CD4-positive, CD25-positive, alpha-beta regulatory T cell (primary cell): ENCODE measurements around the gene CHD1L. TPM values are rescaled to one million over a fixed set of nuclear protein-coding genes. Genes with fewer than 3 reads are reported as not detected.
A peak's percentile ranks its signal among the peaks of the same experiment; 100 is the strongest.
"Not testable (repeated sequence)": the region's sequence is repeated elsewhere in the genome, so short reads cannot be mapped to it uniquely, and the experiment has no call there.

Source experiments
- ATAC-seq, 2 donors: fragments of 150-1000 bp; cut with Tn5 transposase; one replicate each; pipeline ENCODE4 v1.10.0; 2021; ENCODE audit warnings: low read depth in 2 of 2, moderate number of reproducible peaks in 2 of 2, moderate library complexity in 1 of 2
- DNase-seq, 3 donors: peaks; one replicate each; pipeline versions ENCODE4 v3.0.0 to v3.0.0-alpha.2; 2012 to 2022; ENCODE audit warnings: mixed read lengths in 1 of 3
- H3K27ac ChIP-seq: one replicate; pipeline ENCODE4 v1.7.0; 2013; ENCODE audit warnings: mild to moderate bottlenecking, low read length; ENCODE audit not compliant: insufficient read depth, poor library complexity, severe bottlenecking
- H3K27me3 ChIP-seq: one replicate; pipeline ENCODE4 v1.7.0; 2013; ENCODE audit warnings: low read length; ENCODE audit not compliant: control insufficient read depth, insufficient read depth
- H3K36me3 ChIP-seq: one replicate; pipeline ENCODE4 v1.7.0; 2013; ENCODE audit warnings: mild to moderate bottlenecking, low read length, moderate library complexity; ENCODE audit not compliant: control insufficient read depth, insufficient read depth
- H3K4me1 ChIP-seq: 2 replicates; pipeline ENCODE4 v1.7.0; 2013; ENCODE audit warnings: mild to moderate bottlenecking, low read length; ENCODE audit not compliant: insufficient read depth, control insufficient read depth, poor library complexity, severe bottlenecking
- H3K4me3 ChIP-seq: one replicate; pipeline ENCODE4 v1.7.0; 2013; ENCODE audit warnings: low read depth, mild to moderate bottlenecking, low read length, moderate library complexity
- H3K9me3 ChIP-seq, 2 experiments: 1 replicate in 1 of 2; 2 replicates in 1 of 2; pipeline ENCODE4 v1.7.0; 2013; ENCODE audit warnings: low read length in 2 of 2, mild to moderate bottlenecking in 1 of 2, moderate library complexity in 1 of 2; ENCODE audit not compliant: control insufficient read depth in 2 of 2
- H3K27ac Mint-ChIP-seq, 3 donors: one replicate each; pipeline ENCODE4 v1.8.0; 2020 to 2022; ENCODE audit warnings: mild to moderate bottlenecking in 3 of 3, mixed read lengths in 3 of 3, moderate library complexity in 2 of 3
- H3K27me3 Mint-ChIP-seq: one replicate; pipeline ENCODE4 v1.8.0; 2022; ENCODE audit warnings: mild to moderate bottlenecking, mixed read lengths
- H3K36me3 Mint-ChIP-seq: one replicate; pipeline ENCODE4 v1.8.0; 2020; ENCODE audit warnings: mixed read lengths
- H3K4me1 Mint-ChIP-seq, 4 donors: one replicate each; pipeline ENCODE4 v1.8.0; 2020 to 2022; ENCODE audit warnings: mixed read lengths in 4 of 4, mild to moderate bottlenecking in 1 of 4
- H3K4me3 Mint-ChIP-seq, 4 donors: one replicate each; pipeline ENCODE4 v1.8.0; 2020 to 2022; ENCODE audit warnings: mild to moderate bottlenecking in 4 of 4, mixed read lengths in 4 of 4, moderate library complexity in 3 of 4
- H3K9me3 Mint-ChIP-seq, 7 donors: one replicate each; pipeline ENCODE4 v1.8.0; 2020 to 2022; ENCODE audit warnings: mixed read lengths in 7 of 7, mild to moderate bottlenecking in 3 of 7, moderate library complexity in 2 of 7
- polyA plus RNA-seq, 4 donors: library from polyadenylated mRNA; unstranded; fragments of 300-500 nt; fragmentation: Illumina TruSeq; gene quantifications; one replicate each; pipeline ENCODE4 v1.2.3, GENCODE V29; 2021
- total RNA-seq: library from RNA; stranded (reverse); gene quantifications from one replicate; pipeline ENCODE4 v1.2.3, GENCODE V29; 2022

CHD1L gene
- total and polyA plus RNA-seq, 5 donors from 2014 or later, result 11.9 to 25.3 (median 17.8) TPM

DNA sequence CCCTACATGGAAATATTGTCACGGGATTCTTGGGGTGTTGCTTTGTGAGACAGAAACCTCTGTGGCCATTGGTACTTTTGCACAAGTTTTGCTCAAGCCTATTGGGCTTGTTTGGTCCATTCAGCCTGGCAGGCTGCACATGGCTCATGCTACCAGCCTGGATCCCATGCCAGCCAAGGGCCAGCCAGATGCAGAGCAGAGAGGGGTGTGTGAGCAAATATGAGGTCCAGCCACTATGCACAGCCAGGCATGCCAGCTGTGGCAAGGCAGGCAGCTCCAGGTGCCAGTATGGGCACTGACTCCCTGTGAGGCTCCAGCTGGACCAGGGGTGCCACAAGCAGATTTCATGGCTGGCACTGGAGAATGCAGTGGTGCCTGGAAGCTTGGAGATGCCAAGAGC is 6.7 kb upstream of the CHD1L start:
- Histone ChIP-seq H3K9me3 (no peaks in the 10 kb centered on the region), H3K4me1 (no peaks in the 10 kb centered on the region), H3K27ac (no peak overlapping the region), H3K36me3 (no peaks in the 10 kb centered on the region), H3K4me3 (no peak overlapping the region), H3K27me3 (no peaks in the 10 kb centered on the region)
- Mint-ChIP-seq H3K9me3 (no peaks in the 10 kb centered on the region), H3K4me1 (no peaks in the 10 kb centered on the region), H3K36me3 (no peaks in the 10 kb centered on the region), H3K27ac (no peak overlapping the region), H3K4me3 (no peak overlapping the region), H3K27me3 (no peaks in the 10 kb centered on the region)
- DNase-seq, result no peak
- ATAC-seq, result no peak

DNA sequence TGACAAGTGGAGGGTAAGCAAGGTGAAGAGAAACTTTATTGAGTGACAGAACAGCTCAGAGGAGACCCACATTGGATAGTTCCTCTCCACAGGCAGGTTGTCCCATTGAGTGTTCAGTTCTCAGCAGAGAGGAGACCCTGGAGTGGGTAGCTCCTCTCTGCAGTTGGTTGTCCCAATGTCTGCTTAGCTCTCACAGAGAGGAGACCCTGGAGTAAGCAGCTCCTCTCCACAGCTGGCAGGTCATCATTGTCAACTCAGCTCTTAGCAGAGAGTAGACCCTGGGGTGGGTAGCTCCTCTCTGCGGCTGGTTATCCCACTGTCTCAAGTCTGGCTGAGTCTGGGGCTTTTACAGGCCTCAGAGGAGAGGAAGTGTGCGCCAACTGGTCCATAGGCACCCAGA is 6.0 kb upstream of the CHD1L start:
- no peak overlapping the region for H3K4me3 ChIP-seq
- no peak overlapping the region for H3K27ac ChIP-seq
- DNase-seq (no peak), ATAC-seq (no peak)
- H3K36me3 Mint-ChIP-seq, result no peaks in the 10 kb centered on the region
- no peak overlapping the region for H3K4me3 Mint-ChIP-seq
- no peaks in the 10 kb centered on the region for H3K9me3 Mint-ChIP-seq
- H3K4me1 ChIP-seq, result no peaks in the 10 kb centered on the region
- no peak overlapping the region for H3K27ac Mint-ChIP-seq
- no peaks in the 10 kb centered on the region for H3K9me3 ChIP-seq
- no peaks in the 10 kb centered on the region for H3K27me3 Mint-ChIP-seq
- H3K4me1 Mint-ChIP-seq, result no peaks in the 10 kb centered on the region
- no peaks in the 10 kb centered on the region for H3K27me3 ChIP-seq
- H3K36me3 ChIP-seq, result no peaks in the 10 kb centered on the region

DNA sequence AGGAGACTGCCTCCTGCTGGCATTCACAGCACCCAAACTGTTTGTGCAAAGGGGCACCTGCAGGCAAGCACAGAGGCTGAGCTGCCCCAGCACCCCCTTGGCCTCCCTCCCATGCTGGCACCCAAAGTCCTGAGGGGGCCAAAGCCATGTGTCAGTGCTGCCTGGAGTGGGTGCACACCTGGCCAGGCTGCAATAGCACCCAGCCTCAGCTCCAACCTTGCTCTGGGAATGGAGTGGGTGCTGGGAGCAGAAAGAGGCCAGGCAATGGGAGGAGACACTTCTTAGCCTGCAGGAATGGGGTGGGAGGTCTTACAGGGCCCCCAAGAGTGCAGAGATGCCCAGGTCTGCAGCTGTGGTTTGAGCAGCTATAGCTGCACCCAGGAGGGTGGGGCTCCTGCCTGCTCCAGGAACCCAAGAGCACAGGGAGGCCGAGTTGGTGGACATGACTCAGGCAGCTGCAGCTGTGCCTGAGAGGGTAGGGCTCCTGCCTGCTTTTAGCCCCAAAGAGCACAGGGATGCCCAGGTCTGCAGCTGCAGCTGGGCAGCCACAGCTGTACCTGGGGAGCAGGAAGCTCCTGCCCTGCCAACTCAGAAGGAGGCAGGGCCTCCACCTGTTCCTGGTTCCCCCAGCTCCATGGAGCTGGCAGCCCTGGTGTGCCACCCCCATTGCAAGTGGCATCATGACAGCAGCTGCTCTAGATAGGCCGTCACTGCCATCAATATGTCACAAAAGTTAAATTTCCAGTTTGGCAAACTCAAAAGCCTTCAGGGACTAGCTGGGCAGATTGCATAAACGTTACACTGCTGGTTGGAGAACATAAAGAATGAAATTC is 5.3 kb upstream of the CHD1L start:
- H3K27me3 Mint-ChIP-seq, result no peaks in the 10 kb centered on the region
- H3K36me3 ChIP-seq, result no peaks in the 10 kb centered on the region
- H3K4me1 ChIP-seq, result peaks cover 2% of the 10 kb centered on the region
- no peaks in the 10 kb centered on the region for H3K27me3 ChIP-seq
- H3K27ac Mint-ChIP-seq, result no peak overlapping the region
- H3K36me3 Mint-ChIP-seq, result no peaks in the 10 kb centered on the region
- H3K9me3 Mint-ChIP-seq, result no peaks in the 10 kb centered on the region
- H3K4me3 ChIP-seq, result no peak overlapping the region
- peaks cover 0 to 3% (median 2%) of the 10 kb centered on the region in 4 donors for H3K4me1 Mint-ChIP-seq
- ATAC-seq (no peak), DNase-seq (no peak)
- no peak overlapping the region for H3K4me3 Mint-ChIP-seq
- H3K9me3 ChIP-seq, result no peaks in the 10 kb centered on the region
- no peak overlapping the region for H3K27ac ChIP-seq

DNA sequence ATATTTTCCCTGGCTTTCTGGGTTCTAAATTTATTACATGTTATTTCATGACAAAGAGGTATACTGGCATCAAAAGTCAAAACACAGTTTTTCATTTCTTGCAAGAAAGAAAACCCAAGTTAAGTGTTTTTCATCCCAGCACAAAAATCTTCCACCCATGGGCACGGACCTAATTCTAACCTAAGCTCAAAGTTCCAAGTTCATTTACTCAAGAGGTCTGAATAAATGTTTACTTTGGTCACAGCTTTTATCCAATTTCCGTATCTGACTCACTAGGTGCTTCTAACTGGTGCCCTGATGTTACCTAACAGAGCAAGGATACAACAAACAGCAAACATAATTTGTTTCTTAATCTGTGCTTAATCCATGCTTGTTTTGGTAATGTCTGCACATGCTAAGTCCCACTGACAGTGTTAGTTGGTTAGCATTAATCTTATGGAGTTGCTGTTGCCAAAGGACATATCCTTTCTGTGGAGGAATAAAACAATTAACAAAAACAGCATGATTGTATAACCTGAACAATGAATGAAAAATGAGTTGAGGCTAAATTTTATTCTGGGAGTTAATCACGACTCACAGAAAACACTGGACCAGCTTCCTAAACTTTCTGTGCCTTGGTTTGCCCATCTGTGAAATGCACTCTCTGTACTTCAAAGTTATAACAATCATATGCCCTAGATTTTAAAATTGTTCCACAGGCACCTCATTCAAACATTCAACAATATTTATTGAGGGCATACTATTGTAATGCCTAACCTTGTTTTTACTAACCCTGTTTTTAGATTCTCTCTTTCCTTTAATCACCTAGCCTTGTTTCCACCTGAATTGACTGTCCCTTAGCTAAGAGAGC is 4.2 kb upstream of the CHD1L start:
- Histone ChIP-seq H3K27me3 (no peaks in the 10 kb centered on the region), H3K9me3 (no peaks in the 10 kb centered on the region), H3K4me3 (no peak overlapping the region), H3K4me1 (peaks cover 6% of the 10 kb centered on the region), H3K27ac (no peak overlapping the region), H3K36me3 (no peaks in the 10 kb centered on the region)
- Mint-ChIP-seq H3K36me3 (no peaks in the 10 kb centered on the region), H3K9me3 (peaks cover 0 to under 1% (median 0%) of the 10 kb centered on the region in 7 donors), H3K4me1 (peaks cover 0 to 6% (median 3%) of the 10 kb centered on the region in 4 donors), H3K27me3 (no peaks in the 10 kb centered on the region), H3K4me3 (no peak overlapping the region), H3K27ac (no peak overlapping the region)
- no peak for DNase-seq
- no peak for ATAC-seq

DNA sequence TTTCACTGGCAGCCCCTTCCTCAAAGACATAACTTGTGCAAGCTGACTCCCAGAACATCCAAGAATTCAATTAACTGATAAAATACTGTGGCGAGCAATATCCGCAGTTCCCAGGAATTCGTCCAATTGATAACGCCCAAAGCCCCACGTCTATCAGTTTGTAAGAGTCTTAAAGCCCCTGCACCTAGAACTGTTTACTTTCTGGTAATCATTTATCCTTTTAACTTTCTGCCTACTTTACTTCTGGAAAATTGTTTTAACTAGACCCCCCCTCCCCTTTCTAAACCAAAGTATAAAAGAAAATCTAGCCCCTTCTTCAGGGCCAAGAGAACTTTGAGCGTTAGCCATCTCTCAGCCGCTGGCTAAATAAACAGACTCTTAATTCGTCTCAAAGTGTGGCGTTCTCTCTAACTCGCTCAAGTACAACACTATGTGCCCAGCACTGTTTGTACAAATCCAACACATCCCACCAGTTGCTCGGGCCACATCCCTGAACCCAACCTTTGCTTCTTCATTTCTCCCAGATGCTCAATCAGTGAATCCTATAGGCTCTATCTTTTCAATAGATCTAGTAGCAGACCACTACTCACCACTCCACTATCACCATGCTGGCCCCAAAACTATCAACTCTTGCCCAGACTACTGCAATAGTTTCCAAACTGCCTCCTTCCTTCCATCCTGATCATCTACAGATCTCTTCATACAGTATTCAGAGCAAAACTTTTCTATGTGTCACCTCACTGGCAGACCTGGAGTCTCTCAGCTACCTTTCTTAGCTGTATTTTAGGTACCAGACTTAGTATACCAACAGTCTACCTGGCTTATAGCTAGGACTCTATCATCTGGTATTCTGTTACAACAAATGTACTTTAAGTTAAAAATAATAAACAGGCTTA is 3.3 kb upstream of the CHD1L start:
- Histone ChIP-seq H3K9me3 (no peaks in the 10 kb centered on the region), H3K4me3 (no peak overlapping the region), H3K36me3 (no peaks in the 10 kb centered on the region), H3K27me3 (no peaks in the 10 kb centered on the region), H3K27ac (no peak overlapping the region), H3K4me1 (peaks cover 15% of the 10 kb centered on the region)
- Mint-ChIP-seq H3K36me3 (no peaks in the 10 kb centered on the region), H3K4me3 (peak overlapping the region in 1 of 4 donors; percentile 41), H3K27ac (no peak overlapping the region), H3K9me3 (peaks cover 0 to 1% (median 0%) of the 10 kb centered on the region in 7 donors), H3K27me3 (no peaks in the 10 kb centered on the region), H3K4me1 (peaks cover 7 to 15% (median 10%) of the 10 kb centered on the region in 4 donors)
- no peak for DNase-seq
- no peak for ATAC-seq

DNA sequence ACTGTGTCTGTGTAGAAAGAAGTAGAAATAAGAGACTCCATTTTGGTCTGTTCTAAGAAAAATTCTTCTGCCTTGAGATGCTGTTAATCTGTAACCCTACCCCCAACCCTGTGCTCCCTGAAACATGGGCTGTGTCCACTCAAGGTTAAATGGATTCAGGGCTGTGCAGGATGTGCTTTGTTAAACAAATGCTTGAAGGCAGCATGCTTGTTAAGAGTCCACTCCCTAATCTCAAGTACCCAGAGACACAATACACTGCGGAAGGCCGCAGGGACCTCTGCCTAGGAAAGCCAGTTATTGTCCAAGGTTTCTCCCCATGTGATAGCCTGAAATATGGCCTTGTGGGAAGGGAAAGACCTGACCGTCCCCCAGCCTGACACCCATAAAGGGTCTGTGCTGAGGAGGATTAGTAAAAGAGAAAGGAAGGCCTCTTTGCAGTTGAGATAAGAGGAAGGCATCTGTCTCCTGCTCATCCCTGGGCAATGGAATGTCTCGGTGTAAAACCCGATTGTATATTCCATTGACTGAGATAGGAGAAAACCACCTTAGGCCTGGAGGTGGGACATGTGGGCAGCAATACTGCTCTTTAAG is 2.3 kb upstream of the CHD1L start:
- H3K4me1 Mint-ChIP-seq, result peaks cover 8 to 22% (median 14%) of the 10 kb centered on the region in 4 donors
- peaks cover 16% of the 10 kb centered on the region for H3K4me1 ChIP-seq
- H3K27ac Mint-ChIP-seq, H3K4me3 ChIP-seq, H3K27ac ChIP-seq, H3K36me3 ChIP-seq, ATAC-seq, H3K27me3 Mint-ChIP-seq, H3K9me3 ChIP-seq, H3K27me3 ChIP-seq, DNase-seq, H3K36me3 Mint-ChIP-seq, H3K9me3 Mint-ChIP-seq: not testable (repeated sequence)
- H3K4me3 Mint-ChIP-seq, result peak overlapping the region in 1 of 4 donors; percentile 41

DNA sequence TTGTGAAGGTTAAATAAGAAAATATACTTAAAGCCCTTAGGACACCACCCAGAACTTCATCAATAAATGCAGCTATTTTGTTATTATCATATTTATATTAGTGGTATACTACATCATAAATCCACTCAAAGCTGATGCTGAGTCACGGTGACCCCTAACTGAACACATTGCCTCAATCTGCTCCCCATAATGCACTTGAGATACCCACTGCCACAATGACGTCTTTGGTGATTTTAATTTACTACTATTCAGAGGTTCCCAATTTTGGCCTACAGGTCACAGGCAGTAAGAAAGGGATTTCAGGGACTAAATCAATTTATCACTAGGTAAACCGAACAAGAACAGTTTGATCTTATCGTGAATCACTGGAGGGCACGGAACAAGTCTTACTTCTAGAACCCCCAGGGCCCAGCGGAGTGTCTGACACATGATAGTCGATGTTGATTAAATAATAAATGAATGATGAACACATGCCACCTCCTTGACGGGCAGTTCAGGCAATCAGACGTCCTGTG is 493 bp upstream of the CHD1L start:
- no peaks in the 10 kb centered on the region for H3K36me3 ChIP-seq
- H3K4me1 Mint-ChIP-seq, result peaks cover 12 to 36% (median 21%) of the 10 kb centered on the region in 4 donors
- no peaks in the 10 kb centered on the region for H3K36me3 Mint-ChIP-seq
- no peak overlapping the region for H3K27ac ChIP-seq
- H3K9me3 Mint-ChIP-seq, result peaks cover 0 to 1% (median 0%) of the 10 kb centered on the region in 7 donors
- peak overlapping the region in 2 of 3 donors; percentile 17 to 80 for H3K27ac Mint-ChIP-seq
- DNase-seq, result no peak
- no peak for ATAC-seq
- H3K27me3 ChIP-seq, result no peaks in the 10 kb centered on the region
- H3K27me3 Mint-ChIP-seq, result no peaks in the 10 kb centered on the region
- H3K4me3 Mint-ChIP-seq, result peak overlapping the region; percentile 86 to 93 (median 88)
- H3K4me3 ChIP-seq, result peak overlapping the region; percentile 5
- H3K9me3 ChIP-seq, result no peaks in the 10 kb centered on the region
- H3K4me1 ChIP-seq, result peaks cover 16% of the 10 kb centered on the region
